DMS114 treated with DMSO at 0.1 percent for 48 hours (cell line): ENCODE measurements around the gene OR10D3.
"Not testable (repeated sequence)": the region's sequence is repeated elsewhere in the genome, so short reads cannot be mapped to it uniquely, and the experiment has no call there.

Source experiments
- DNase-seq: peaks from one replicate; lab custom pipeline; 2025; ENCODE audit not compliant: unreplicated experiment; lab: John Stamatoyannopoulos, UW

OR10D3 gene

DNA sequence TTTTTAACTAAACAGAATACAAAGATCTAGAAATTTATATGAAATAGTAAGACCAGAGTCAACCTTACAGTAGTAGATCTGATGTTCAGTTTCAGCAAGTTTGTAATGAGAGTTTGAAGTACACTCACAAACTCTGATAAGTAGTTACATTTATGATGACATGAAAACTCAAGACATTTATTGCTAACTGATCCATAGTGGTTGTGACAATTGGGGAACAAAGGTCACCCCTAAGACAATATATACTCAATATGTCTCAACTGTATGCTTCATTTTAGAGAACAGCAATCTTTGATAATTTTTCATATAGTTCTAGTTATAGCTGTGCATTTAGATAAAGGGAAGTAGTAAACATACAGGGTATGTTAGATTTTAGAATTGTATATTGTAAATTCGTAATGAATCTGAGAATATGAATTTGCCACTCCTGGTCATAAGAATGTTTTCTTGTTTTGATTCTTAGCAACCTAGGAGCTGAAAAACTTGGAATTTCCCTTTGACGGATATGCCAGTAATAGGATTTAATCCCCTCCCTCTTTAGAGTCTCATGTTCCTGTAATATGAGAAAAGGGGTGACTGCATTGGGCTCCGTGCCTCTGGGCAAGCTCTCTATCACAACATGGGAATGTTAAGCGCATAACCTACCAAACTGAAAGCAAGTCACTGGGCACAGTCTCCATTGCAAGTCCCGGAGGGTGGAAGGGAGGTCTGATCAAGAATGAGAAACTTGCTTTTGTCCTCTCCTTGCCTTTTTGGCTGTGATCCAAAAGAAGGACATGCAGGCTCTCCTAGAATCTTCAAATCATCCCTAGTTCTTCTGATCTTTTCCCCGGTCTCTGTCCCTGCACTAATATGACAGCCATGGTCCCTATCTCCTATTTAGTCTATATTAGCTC, 11.4 kb downstream of the OR10D3 start:
- DNase-seq: no peak

DNA sequence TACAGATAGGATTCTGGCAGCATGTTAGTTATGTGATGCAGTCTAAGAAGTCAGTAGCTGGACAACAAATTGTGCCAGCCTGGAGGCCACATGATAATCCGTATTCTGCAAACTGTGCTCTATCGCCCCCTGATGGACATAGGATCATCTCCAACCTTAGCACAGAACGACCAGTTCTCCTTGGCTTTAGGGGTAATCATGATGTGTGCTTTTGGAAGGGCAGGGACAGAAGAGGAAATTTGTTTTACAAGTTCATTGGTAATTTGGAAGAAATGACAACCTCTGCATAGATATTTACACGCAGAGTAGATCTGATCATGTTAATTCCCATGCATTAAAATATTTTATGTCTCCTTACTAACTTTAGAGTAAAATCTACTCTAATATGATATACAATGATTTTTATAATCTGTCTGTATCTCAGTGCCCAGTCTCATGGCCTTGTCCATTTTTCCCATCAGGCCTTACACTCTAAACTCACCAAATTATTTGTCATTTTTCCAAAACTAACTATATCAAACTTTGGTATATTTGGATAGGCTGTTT, 12.1 kb downstream of the OR10D3 start:
- no peak for DNase-seq

DNA sequence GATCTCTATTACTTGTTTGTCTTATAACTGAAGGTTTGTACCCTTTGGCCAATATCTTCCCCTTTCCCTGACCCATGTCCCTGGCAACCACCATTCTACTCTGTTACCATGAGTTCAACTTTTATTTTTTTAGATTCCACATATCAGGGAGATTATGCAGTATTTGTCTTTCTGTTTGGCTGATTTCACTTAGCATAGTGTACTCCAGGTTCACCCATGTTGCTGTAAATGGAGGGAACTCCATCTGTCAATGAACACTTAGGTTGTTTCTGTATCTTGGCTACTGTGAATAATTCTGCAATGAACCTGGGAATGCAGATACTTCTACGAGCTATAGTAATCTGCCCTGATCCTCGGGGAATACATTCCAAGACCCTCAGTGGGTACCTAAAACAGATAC, 14.9 kb downstream of the OR10D3 start:
- DNase-seq: no peak

DNA sequence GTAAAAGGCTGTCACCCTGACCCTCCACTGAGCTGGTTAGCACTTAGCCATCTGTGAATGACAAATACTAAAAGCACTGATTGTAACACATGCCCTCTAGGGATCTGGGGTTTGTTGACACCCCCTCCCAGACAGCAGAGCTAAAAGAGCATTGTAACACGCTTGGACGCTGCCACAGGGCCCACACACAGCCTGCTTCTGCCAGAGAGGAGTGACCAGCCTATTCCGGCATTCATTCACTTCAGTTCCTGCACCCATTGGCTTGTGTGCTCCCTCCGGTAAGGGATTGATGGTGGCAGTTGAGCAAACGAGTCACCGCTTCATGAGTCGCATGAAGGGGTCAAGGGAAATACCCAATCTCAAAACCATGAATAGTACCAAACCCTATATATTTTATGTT, 15.8 kb downstream of the OR10D3 start:
- no peak for DNase-seq

DNA sequence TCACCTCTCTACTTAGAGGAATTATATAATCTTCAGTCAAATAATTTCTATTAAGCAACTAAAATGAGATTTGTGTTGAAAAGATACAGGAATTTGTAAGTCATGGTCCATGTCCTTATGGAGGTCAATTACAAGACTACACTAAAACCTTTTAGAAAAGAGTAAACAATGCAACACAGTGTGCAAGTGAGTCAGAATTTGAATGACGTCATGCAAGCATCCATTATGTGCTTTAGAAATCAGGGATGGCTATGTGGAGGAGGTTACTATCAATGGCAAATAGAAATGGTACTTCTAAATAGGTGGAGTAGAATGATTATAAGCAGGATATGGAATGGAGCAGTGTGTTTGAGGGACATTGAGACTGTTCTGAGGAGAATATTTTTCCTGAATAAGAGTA, 16.6 kb downstream of the OR10D3 start:
- DNase-seq: no peak

DNA sequence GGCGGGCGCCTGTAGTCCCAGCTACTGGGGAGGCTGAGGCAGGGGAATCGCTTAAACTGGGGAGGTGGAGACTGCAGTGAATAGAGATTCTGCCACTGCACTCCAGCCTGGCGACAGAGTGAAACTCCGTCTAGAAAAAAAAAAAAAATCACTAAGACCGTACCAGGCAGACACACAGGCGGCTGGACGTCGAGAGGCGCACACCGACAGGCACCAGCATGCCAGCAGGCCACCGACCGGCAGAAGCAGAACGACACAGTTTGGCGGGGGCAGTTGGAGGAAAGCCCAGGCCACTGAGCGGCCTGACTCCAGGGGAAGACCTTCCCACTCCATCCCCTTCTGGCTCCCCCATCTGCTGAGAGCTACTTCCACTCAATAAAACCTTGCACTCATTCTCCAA, 17.5 kb downstream of the OR10D3 start:
- no peak for DNase-seq

DNA sequence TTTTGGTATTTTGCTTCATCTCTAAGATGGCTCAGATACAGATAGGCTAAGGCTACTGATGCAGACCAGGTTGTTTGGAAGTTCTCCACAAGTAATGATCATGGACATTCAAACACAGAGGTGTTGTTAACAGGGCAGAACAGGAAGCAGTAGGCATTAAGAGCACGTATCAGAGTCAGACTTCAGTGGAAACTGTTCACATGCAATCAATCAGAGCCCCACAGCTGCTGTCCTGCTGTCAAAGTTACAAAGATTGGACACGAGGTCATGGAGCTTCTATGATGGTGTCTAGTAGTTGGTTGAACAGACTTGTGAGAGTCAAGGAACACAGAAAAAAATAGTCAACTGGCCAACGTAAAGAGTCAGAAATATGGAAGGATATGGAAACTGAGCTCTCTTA, 19.8 kb downstream of the OR10D3 start:
- DNase-seq: no peak

DNA sequence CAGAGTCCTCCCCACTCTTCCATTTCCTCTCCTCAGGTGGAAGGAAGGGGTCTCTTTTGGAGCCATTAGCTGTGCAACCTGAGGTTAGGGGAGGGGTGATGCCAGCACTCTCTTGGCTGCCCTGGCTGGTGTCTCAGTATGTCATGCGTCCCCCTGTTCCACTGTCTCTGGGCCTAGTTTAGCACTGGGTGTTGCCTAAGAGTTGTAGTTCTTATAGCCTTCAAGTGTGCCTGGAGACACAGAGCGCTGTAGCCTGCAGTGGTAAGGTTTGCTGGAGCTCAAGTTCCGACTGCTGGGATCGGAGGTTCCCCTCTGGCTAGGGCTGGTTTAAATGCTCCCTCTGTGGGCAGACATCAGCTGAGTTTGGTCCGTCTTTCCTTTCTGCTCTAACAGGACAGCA, 20.9 kb downstream of the OR10D3 start:
- DNase-seq: no peak

DNA sequence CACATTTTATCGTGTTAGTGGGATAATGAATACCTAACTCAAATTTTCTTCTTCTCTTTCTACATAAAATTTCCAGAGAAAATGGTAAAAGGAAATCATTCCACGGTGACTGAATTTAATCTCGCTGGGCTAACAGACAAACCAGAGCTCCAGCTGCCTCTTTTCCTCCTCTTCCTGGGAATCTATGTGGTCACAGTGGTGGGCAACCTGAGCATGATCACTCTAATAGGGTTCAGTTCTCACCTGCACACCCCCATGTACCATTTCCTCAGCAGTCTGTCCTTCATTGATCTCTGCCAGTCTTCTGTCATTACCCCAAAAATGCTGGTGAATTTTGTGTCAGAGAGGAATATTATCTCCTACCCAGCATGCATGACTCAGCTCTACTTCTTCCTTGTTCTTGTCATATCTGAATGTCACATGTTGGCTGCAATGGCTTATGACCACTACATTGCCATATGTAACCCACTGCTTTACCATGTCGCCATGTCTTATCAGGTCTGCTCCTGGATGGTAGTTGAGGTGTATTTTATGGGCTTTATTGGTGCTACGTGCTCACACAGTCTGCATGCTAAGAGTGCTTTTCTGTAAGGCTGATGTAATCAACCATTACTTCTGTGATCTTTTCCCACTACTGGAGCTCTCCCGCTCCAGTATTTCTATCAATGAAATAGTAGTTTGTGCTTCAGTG, 24.1 kb downstream of the OR10D3 start:
- no peak for DNase-seq

DNA sequence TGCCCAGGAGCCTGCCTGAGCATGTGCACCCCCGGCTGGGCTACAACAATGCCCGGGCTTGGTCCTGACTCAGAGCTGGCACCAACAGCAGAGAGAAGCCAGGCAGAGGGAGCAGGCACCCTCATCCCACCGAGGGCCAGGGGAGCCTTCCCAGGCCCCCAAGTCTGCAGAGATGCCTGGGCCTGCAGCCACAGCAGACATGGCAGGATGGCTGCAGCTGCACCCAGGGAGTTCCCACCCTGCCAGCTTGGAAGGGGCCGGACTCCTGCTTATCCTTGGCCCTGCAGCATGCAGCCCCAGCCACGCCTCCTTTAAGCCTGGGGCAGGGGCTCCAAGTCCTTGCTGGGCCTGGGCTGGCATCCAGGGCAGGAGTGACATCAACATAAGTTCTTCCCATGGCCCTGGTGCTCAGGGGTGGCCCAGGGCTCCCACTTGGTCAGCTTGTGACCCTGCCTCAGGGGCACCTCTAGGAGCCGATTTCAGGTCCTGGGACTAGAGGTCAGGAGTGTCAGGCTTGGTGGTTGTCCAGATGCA, 26.7 kb downstream of the OR10D3 start:
- no peak for DNase-seq

DNA sequence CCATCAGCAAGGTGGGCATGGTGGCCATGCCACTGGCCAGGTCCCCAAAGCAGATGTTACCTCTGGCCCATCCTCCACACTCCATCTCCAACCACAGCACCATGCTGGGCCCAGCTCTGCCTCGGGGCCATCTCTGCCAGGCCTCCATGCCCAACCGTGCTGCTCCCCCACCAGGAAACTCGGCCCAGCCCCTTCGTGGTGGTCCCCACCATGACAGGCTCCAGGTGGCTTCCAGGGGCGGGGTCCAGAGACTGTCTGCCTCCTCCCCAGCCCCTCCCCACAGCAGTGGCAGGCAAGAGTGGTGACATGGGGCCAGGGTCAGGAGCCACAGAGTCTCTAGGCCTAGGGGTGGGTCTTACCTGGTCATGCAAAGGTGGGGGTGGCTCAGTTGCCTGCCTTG, 27.3 kb downstream of the OR10D3 start:
- DNase-seq: no peak

DNA sequence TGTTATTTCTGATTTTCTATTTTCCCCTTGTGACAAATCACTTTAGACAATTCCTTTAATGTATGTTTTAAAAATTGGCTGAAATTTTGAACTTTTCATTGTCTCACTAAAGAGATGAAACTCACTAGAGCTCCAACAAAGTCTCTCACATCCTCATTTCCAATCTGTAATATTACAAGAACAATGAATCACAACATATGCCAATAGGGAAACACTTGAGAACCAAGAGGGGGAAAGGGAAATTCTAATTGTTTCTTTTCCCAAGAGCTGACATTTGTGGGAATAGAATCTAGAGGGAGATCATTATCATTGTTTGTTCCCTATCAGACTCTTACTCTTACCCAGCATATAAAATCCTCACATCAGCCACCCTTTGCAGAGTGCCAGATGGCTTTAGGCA, 28.2 kb downstream of the OR10D3 start:
- no peak for DNase-seq

DNA sequence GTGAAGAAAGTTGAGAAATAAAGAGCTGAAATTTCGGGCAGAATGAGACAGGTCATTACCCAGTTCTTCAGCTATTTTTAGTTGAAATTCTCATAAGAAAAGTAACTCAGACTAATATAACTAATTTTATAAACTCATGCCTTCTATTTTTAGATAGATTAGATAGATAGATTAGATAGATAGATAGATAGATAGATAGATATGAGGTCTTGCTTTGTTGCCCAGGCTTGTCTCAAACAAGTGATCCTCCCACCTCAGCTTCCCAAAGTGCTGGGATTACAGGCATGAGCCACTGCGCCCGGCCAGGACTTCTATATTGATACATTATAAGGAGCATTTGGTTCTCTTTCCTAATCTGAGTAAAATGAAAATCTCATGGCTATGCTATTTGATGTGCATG, 30.9 kb downstream of the OR10D3 start:
- no peak for DNase-seq

DNA sequence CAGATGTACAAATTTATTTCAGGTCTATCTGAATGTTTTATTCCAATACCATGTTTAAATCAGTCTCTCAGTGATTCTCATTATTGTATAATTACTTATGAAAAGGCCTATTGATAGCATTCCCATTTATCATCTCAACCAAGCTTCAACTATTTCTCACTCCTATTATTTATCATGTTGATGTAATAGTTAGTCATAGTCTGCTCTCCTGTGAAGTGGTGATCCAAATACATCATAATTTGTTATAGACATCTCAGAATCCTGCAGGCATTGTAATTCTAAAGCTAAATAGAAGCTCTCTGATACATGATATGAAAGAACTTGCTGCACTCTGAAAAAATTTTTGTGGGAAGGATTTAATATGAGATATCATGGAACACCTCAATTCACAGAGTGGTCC, 36.0 kb downstream of the OR10D3 start:
- no peak for DNase-seq

DNA sequence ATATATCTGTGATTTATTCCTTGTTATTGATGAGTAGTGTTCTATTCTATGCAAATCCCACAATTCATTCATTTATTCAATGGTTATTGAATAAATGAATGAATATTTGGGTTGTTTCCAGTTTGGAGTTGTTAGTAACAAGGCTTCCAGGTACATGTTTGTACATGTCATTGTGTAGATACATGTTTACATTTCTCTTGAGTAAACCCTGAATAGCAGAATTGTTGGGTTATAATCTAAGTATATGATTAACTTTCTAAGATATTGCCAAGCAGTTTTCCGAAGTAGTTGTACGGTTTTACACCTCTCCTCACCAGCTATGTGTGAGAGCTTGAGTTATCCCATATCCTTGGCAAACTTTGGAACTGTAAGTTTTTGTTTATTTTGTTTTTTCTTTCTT, 39.3 kb downstream of the OR10D3 start:
- no peak for DNase-seq

DNA sequence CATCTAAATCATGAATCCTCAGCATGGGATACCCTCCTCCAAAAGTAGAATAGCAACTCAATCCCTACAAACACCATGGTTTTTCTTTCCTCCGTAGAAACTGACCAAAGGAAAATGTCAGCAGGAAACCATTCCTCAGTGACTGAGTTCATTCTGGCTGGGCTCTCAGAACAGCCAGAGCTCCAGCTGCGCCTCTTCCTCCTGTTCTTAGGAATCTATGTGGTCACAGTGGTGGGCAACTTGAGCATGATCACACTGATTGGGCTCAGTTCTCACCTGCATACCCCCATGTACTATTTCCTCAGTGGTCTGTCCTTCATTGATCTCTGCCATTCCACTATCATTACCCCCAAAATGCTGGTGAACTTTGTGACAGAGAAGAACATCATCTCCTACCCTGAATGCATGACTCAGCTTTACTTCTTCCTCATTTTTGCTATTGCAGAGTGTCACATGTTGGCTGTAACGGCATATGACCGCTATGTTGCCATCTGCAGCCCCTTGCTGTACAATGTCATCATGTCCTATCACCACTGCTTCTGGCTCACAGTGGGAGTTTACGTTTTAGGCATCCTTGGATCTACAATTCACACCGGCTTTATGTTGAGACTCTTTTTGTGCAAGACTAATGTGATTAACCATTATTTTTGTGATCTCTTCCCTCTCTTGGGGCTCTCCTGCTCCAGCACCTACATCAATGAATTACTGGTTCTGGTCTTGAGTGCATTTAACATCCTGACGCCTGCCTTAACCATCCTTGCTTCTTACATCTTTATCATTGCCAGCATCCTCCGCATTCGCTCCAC, 41.7 kb downstream of the OR10D3 start:
- not testable (repeated sequence) for DNase-seq

DNA sequence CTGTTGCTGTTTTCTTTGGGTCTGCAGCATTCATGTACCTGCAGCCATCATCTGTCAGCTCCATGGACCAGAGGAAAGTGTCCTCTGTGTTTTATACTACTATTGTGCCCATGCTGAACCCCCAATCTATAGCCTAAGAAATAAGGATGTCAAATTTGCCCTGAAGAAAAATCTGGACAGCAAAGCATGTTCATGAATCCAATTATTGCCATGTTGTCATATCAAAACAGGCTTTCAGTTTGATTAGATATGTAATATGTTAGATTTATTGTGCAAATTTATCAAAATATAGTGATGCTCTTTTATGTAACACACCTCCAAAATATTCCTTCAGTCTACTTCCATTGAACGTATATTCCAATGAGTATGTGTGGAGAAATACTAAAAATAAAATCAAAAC, 42.3 kb downstream of the OR10D3 start:
- DNase-seq: no peak

DNA sequence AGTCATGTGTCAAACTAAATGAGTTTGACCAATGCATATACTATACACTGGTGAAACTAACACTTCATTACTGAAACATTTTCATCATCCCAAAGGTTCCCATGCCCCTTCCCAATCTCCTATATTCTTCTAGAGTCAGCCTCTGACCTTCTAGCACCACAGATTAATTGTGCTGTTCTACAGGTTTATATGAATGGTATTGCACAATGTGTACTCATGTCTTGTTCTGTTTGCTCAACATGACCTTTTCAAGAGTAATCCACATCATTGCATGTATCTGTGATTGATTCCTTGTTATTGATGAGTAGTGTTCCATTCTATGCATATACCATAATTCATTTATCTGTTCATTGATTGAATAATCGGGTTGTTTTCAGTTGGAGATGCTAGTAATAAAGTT, 50.2 kb downstream of the OR10D3 start:
- DNase-seq: no peak
